Thyroid gland (tissue), 4 donors: Measurements from ENCODE around the gene GUCY1A2. TPM values are rescaled to one million over a fixed set of nuclear protein-coding genes. Genes with fewer than 3 reads are reported as not detected.

ENCODE experiments used
- DNase-seq, 2 donors: peaks; one replicate each; pipeline ENCODE4 v3.0.0-alpha.2; 2019
- H3K27ac ChIP-seq, 3 donors: fragments of 200-600 bp; sonication (generic); 1 replicate in 2 of 3; 2 replicates in 1 of 3; pipeline ENCODE4 v1.5.1; 2016 to 2019; ENCODE audit warnings: mild to moderate bottlenecking in 1 of 3, moderate library complexity in 1 of 3
- H3K27me3 ChIP-seq: fragments of 200-600 bp; sonication (generic); one replicate; pipeline ENCODE4 v1.5.1; 2019
- H3K36me3 ChIP-seq, 2 donors: fragments of 200-600 bp; sonication (generic); one replicate each; pipeline ENCODE4 v1.5.1; 2016 to 2019
- H3K4me1 ChIP-seq, 2 donors: fragments of 200-600 bp; sonication (generic); one replicate each; pipeline ENCODE4 v1.5.1; 2017 to 2019
- H3K4me3 ChIP-seq, 3 donors: fragments of 200-600 bp; sonication (generic); replicated peaks in 1 of 3; 1 replicate in 2 of 3; 2 replicates in 1 of 3; pipeline ENCODE4 v1.5.1; 2016; ENCODE audit warnings: mild to moderate bottlenecking in 1 of 3
- H3K9me3 ChIP-seq: fragments of 200-600 bp; sonication (generic); one replicate; pipeline ENCODE4 v1.5.1; 2017
- CTCF ChIP-seq, 6 experiments: fragments of 200-600 bp in 3 of 6; fragments of 450-650 bp in 3 of 6; sonication (generic) in 3 of 6; IDR thresholded peaks; one replicate each; pipeline ENCODE4 v1.5.1; 2016 to 2019; ENCODE audit warnings: antibody characterized with exemption in 6 of 6, mild to moderate bottlenecking in 2 of 6, inconsistent platforms in 1 of 6, moderate library complexity in 1 of 6
- POLR2A ChIP-seq, 2 donors: fragments of 450-650 bp; IDR thresholded peaks; one replicate each; pipeline ENCODE4 v1.6.1; 2017; ENCODE audit warnings: antibody characterized with exemption in 2 of 2, mild to moderate bottlenecking in 2 of 2, moderate library complexity in 1 of 2
- WGBS, 2 donors: methylation state at CpG; one replicate each; pipeline ENCODE4 v1.1.5; 2017; 5-methylcytosine and 5-hydroxymethylcytosine counted together
- intact Hi-C: fragments of 100-400 bp; cut with DNase I; formaldehyde crosslinking; loops from one replicate; pipeline ENCODE4 v1.15.1; 2023
- total RNA-seq, 4 donors: library from RNA; depleted of rRNA; stranded (reverse); fragments of >200 nt; gene quantifications; one replicate each; pipeline ENCODE4 v1.2.3, GENCODE V29; 2016

GUCY1A2 gene
- total RNA-seq, 4 donors from 2014 or later, result 1.4 to 6.8 (median 1.9) TPM

DNA sequence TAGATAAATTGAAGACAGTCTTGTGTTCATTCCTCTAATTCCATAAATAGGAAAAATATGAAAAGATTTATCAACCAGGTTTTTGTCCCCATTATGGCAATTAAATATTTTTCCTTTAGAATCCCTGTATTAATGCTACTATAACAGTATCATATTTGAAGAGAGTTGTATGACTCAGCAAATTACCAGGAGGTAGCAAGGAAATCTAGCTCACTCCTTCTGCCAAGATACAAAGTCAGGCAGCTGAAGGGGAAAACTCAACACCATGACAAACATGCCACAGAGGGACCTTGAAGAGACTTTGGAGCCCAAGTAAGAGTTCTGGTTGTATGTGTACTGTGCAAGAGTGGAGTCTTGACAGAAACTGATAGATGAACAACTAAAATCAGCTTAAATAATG is 143.3 kb downstream of the GUCY1A2 start:
- Histone ChIP-seq H3K27ac (no peak overlapping the region), H3K4me1 (no peaks in the 10 kb centered on the region), H3K9me3 (no peaks in the 10 kb centered on the region), H3K4me3 (no peak overlapping the region), H3K36me3 (no peaks in the 10 kb centered on the region), H3K27me3 (no peaks in the 10 kb centered on the region)
- intact Hi-C loops, result no loop called here
- DNase-seq, result no peak
- TF ChIP-seq POLR2A (IDR thresholded peaks at IDR 0.05) (no peak), CTCF (IDR thresholded peaks at IDR 0.05) (no peak)

GRCh38 chr11:106872246-106872645 is 146.0 kb downstream of the GUCY1A2 start:
- H3K27me3 ChIP-seq, result no peaks in the 10 kb centered on the region
- intact Hi-C loops, result no loop called here
- no peak overlapping the region for H3K27ac ChIP-seq
- no peaks in the 10 kb centered on the region for H3K9me3 ChIP-seq
- no peak for TF ChIP-seq POLR2A (IDR thresholded peaks at IDR 0.05)
- DNase-seq, result no peak
- no peaks in the 10 kb centered on the region for H3K4me1 ChIP-seq
- H3K4me3 ChIP-seq, result no peak overlapping the region
- H3K36me3 ChIP-seq, result no peaks in the 10 kb centered on the region

DNA sequence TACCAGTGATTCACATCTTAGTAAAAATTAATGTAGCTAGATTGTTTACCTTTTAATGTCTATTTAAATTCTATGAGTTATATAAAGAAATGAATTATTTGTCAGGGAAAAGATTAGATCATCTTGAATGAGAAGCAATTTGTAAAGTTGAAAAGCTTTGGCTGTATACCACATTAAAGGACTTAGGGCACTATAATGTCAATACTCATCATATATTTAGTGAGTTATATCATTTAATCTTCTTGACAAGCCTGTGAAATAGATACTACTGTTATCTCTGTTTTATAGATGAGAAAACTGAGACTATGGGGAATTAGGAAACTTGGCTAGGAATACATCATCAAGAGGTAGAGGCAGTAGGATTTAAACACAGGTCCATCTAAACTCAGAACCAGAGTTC is 160.1 kb downstream of the GUCY1A2 start:
- no peak overlapping the region for H3K4me3 ChIP-seq
- TF ChIP-seq CTCF (IDR thresholded peaks at IDR 0.05) (no peak), POLR2A (IDR thresholded peaks at IDR 0.05) (no peak)
- H3K4me1 ChIP-seq, result no peaks in the 10 kb centered on the region
- intact Hi-C loops, result no loop called here
- H3K9me3 ChIP-seq, result no peaks in the 10 kb centered on the region
- no peak overlapping the region for H3K27ac ChIP-seq
- no peaks in the 10 kb centered on the region for H3K36me3 ChIP-seq
- no peaks in the 10 kb centered on the region for H3K27me3 ChIP-seq
- no peak for DNase-seq

DNA sequence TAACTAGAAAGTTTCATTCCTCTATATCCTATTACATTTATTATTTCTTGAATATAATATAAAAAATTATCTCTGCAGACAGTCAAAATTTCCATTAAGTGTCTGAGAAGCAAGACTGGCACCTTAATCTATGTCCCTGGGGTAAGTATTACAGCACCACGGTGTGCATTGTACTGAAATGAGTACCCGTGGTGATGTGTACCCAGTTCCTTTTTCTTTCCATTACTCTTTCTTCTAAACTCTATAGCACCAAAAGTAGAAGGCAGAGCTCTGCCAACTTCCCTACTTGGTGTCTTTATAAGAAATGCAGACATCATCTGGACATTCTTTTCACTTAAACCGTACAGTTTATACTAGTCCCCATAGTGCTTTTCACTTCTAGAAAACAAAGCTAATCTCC is 161.7 kb downstream of the GUCY1A2 start:
- Histone ChIP-seq H3K4me1 (no peaks in the 10 kb centered on the region), H3K4me3 (no peak overlapping the region), H3K27me3 (no peaks in the 10 kb centered on the region), H3K9me3 (no peaks in the 10 kb centered on the region), H3K36me3 (no peaks in the 10 kb centered on the region), H3K27ac (no peak overlapping the region)
- 72 to 78% methylated on average over 3 of the region's 3 CpGs for WGBS, 2 donors
- TF ChIP-seq POLR2A (IDR thresholded peaks at IDR 0.05) (no peak), CTCF (IDR thresholded peaks at IDR 0.05) (no peak)
- no peak for DNase-seq
- intact Hi-C loops, result no loop called here

DNA sequence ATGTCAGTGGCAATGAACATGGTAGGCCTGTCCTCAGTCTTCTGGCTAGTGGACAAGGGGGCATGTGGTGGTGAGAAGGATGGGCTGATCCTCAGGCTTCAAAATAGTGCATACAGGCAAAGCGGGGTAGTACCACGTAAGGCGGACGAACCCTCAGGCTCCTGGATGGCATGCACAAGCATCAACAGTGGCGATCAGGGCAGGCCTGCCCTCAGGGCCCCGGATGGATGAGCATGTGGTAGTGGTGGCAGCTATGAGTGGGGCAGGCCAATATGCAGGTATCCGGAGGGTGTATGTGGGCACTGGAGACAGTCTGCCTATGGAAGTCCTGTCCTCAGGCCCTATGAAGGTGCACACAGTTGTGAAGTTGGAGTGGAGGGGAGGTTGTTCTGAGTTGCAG is 163.8 kb downstream of the GUCY1A2 start:
- TF ChIP-seq POLR2A (IDR thresholded peaks at IDR 0.05), result no peak
- TF ChIP-seq CTCF (IDR thresholded peaks at IDR 0.05), result no peak
- H3K27ac ChIP-seq, result no peak overlapping the region
- H3K9me3 ChIP-seq, result no peaks in the 10 kb centered on the region
- intact Hi-C loops, result no loop called here
- H3K4me3 ChIP-seq, result no peak overlapping the region
- no peak for DNase-seq
- H3K27me3 ChIP-seq, result no peaks in the 10 kb centered on the region
- WGBS, 2 donors, result 95 to 98% methylated on average over 5 to 7 of the region's 7 CpGs
- no peaks in the 10 kb centered on the region for H3K4me1 ChIP-seq
- no peaks in the 10 kb centered on the region for H3K36me3 ChIP-seq

DNA sequence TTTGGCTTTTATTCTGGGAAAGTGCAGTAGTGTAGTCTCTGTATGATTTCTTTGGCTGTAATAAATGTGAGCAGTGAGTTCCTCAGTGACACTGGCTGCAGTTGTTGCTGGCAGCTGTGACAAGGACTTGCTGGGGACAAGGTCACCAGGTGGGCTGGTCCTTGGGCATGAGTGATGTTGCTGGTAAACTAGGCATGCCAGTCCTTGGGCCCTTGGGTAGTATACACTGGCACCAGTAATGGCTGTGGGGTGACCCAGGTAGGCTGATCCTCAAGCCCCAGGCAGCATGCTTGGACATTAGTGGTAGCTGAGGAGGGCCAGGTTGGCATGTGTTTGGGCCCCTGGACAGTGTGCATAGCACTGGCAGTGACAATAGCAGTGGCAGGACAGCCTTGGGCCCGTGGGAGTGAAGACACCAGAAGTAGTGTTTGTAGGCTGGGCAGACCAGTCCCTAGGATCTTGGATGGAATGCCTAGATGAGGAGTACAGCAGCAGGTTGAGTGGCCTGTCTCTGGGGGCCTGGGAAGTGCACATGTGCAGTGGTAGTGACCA is 164.3 kb downstream of the GUCY1A2 start:
- H3K9me3 ChIP-seq, result no peaks in the 10 kb centered on the region
- H3K36me3 ChIP-seq, result no peaks in the 10 kb centered on the region
- no peaks in the 10 kb centered on the region for H3K27me3 ChIP-seq
- no peaks in the 10 kb centered on the region for H3K4me1 ChIP-seq
- WGBS, 2 donors, result 80% methylated on average over 1 of the region's 1 CpG; no CpG with 5 or more reads in 1 of the 2 donors
- no peak for DNase-seq
- intact Hi-C loops, result no loop called here
- H3K4me3 ChIP-seq, result no peak overlapping the region
- no peak for TF ChIP-seq CTCF (IDR thresholded peaks at IDR 0.05)
- TF ChIP-seq POLR2A (IDR thresholded peaks at IDR 0.05), result no peak
- H3K27ac ChIP-seq, result no peak overlapping the region
